K562 treated with DMSO at 1 percent for 4 hours (cell line): ENCODE measurements around the gene DNAJC24. TPM values are rescaled to one million over a fixed set of nuclear protein-coding genes. Genes with fewer than 3 reads are reported as not detected.

ENCODE experiments used
- total RNA-seq: library from RNA; unstranded; fragments of 300-600 nt; gene quantifications from 2 replicates; pipeline ENCODE4 v1.2.3, GENCODE V29; 2022; ENCODE audit not compliant: insufficient read depth

DNAJC24 gene
- 4.8 and 5.7 TPM in 2 replicates for total RNA-seq

GRCh38 chr11:31369348-31370329, at the start of gene DNAJC24, which contains the start of gene DCDC1:
Gene DNAJC24 (plus strand): TSS chr11:31369860. CDS start chr11:31370749, 889 bp downstream.
Gene DCDC1 (minus strand): TSS chr11:31369739. CDS start chr11:31328280, 41,459 bp downstream.

Other genes starting within 250 kb of the DNAJC24 start
- gene DCDC1, start 121 bp upstream of the DNAJC24 start, total RNA-seq, result not detected in 2 replicates
- 16.2 and 26.6 TPM in 2 replicates for gene IMMP1L, start 139.8 kb downstream of the DNAJC24 start, total RNA-seq
- 18.1 and 21.9 TPM in 2 replicates for gene ELP4, start 139.9 kb downstream of the DNAJC24 start, total RNA-seq